Fibroblast of lung (primary cell): Measurements from ENCODE around the gene IPP. TPM values are rescaled to one million over a fixed set of nuclear protein-coding genes. Genes with fewer than 3 reads are reported as not detected.

Experiments used
- DNase-seq, 2 donors: peaks; one replicate each; pipeline versions ENCODE4 v3.0.0 to v3.0.0-alpha.2; 2010; ENCODE audit warnings: low read depth in 2 of 2
- H2AFZ ChIP-seq: 2 replicates; pipeline ENCODE4 v1.5.1; 2012; ENCODE audit warnings: low read length, control low read depth, inconsistent platforms
- H3K27ac ChIP-seq: 2 replicates; pipeline ENCODE4 v1.5.1; 2011; ENCODE audit warnings: low read length, control low read depth; ENCODE audit not compliant: insufficient read depth
- H3K27me3 ChIP-seq: 2 replicates; pipeline ENCODE4 v1.5.1; 2011; ENCODE audit warnings: mild to moderate bottlenecking, low read length; ENCODE audit not compliant: control insufficient read depth, insufficient read depth
- H3K36me3 ChIP-seq: 2 replicates; pipeline ENCODE4 v1.5.1; 2011; ENCODE audit warnings: low read length; ENCODE audit not compliant: control insufficient read depth, insufficient read depth
- H3K4me1 ChIP-seq: 2 replicates; pipeline ENCODE4 v1.5.1; 2011; ENCODE audit warnings: low read length; ENCODE audit not compliant: control insufficient read depth, insufficient read depth; ENCODE audit errors: extremely low read depth
- H3K4me2 ChIP-seq: 2 replicates; pipeline ENCODE4 v1.5.1; 2011; ENCODE audit warnings: low read length, control low read depth; ENCODE audit not compliant: insufficient read depth; ENCODE audit errors: extremely low read depth
- H3K4me3 ChIP-seq, 4 experiments: fragments of 200-600 bp in 1 of 4; sonication (generic) in 1 of 4; replicated peaks in 1 of 4; 2 replicates each; pipeline ENCODE4 v1.5.1; 2011 to 2016; ENCODE audit warnings: low read length in 4 of 4, low read depth in 3 of 4, mild to moderate bottlenecking in 3 of 4, control low read depth in 2 of 4, inconsistent platforms in 1 of 4, mixed read lengths in 1 of 4; ENCODE audit not compliant: insufficient read depth in 1 of 4; ENCODE audit errors: control extremely low read depth in 1 of 4
- H3K79me2 ChIP-seq: 2 replicates; pipeline ENCODE4 v1.5.1; 2012; ENCODE audit warnings: mild to moderate bottlenecking, low read length, inconsistent platforms; ENCODE audit not compliant: control insufficient read depth, insufficient read depth
- H3K9ac ChIP-seq: 2 replicates; pipeline ENCODE4 v1.5.1; 2011; ENCODE audit warnings: mild to moderate bottlenecking, low read length, control low read depth; ENCODE audit not compliant: insufficient read depth
- H3K9me3 ChIP-seq: 2 replicates; pipeline ENCODE4 v1.5.1; 2012; ENCODE audit warnings: low read depth, low read length; ENCODE audit not compliant: control insufficient read depth, insufficient read depth
- H4K20me1 ChIP-seq: 2 replicates; pipeline ENCODE4 v1.5.1; 2011; ENCODE audit warnings: low read length; ENCODE audit not compliant: control insufficient read depth, insufficient read depth; ENCODE audit errors: extremely low read depth
- EZH2 ChIP-seq: IDR thresholded peaks from 2 replicates; pipeline ENCODE4 v1.5.1; 2012; ENCODE audit warnings: low read length, control low read depth, mild to moderate bottlenecking; ENCODE audit errors: missing control alignments
- polyA plus RNA-seq, 2 donors: library from polyadenylated mRNA; depleted of rRNA in 1 of 2; stranded (reverse) in 1 of 2; unstranded in 1 of 2; fragments of >200 nt; gene quantifications; 2 replicates each; pipeline ENCODE4 v1.2.1, GENCODE V29; 2011 to 2012; ENCODE audit warnings: missing spikeins in 1 of 2
- total RNA-seq: library from RNA; depleted of rRNA; stranded (reverse); fragments of >200 nt; gene quantifications from 2 replicates; pipeline ENCODE4 v1.2.1, GENCODE V29; 2014
- TF ChIP-seq, protein P1 (sequence below), 2 donors: IDR thresholded peaks in 1 of 2; conservative IDR thresholded peaks in 1 of 2; 1 replicate in 1 of 2; 2 replicates in 1 of 2; pipeline ENCODE4 v1.5.1; 2011 to 2012; ENCODE audit warnings: low read length in 2 of 2, control low read depth in 1 of 2, inconsistent platforms in 1 of 2, low read depth in 1 of 2, mild to moderate bottlenecking in 1 of 2

IPP gene
- total and polyA plus RNA-seq, 2 donors (not counting 1 experiment from before 2014, with no cell fraction given): 11.0 to 15.2 TPM

- H3K4me3 ChIP-seq: no peak overlapping the region
- no peaks in the 10 kb centered on the region for H3K36me3 ChIP-seq
- no peaks in the 10 kb centered on the region for H3K27me3 ChIP-seq
- no peak overlapping the region for H3K27ac ChIP-seq
- DNase-seq: no peak
- no peak overlapping the region for H3K4me2 ChIP-seq
- no peaks in the 10 kb centered on the region for H3K9me3 ChIP-seq
- H3K9ac ChIP-seq: no peak overlapping the region
- H2AFZ ChIP-seq: no peak overlapping the region
- TF ChIP-seq EZH2: no peak
- TF ChIP-seq, protein P1, sequence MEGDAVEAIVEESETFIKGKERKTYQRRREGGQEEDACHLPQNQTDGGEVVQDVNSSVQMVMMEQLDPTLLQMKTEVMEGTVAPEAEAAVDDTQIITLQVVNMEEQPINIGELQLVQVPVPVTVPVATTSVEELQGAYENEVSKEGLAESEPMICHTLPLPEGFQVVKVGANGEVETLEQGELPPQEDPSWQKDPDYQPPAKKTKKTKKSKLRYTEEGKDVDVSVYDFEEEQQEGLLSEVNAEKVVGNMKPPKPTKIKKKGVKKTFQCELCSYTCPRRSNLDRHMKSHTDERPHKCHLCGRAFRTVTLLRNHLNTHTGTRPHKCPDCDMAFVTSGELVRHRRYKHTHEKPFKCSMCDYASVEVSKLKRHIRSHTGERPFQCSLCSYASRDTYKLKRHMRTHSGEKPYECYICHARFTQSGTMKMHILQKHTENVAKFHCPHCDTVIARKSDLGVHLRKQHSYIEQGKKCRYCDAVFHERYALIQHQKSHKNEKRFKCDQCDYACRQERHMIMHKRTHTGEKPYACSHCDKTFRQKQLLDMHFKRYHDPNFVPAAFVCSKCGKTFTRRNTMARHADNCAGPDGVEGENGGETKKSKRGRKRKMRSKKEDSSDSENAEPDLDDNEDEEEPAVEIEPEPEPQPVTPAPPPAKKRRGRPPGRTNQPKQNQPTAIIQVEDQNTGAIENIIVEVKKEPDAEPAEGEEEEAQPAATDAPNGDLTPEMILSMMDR (conservative IDR thresholded peaks at IDR 0.05 in 1 of 2, IDR thresholded peaks at IDR 0.05 in 1 of 2; ENCODE audit: low read depth in 1 of 2, low read length in 2 of 2): no peak
- no peaks in the 10 kb centered on the region for H3K4me1 ChIP-seq
- H4K20me1 ChIP-seq: no peaks in the 10 kb centered on the region
- H3K79me2 ChIP-seq: no peaks in the 10 kb centered on the region
Observed at GRCh38 chr1:45765999-45766792, 15.7 kb upstream of the IPP start.

GRCh38 chr1:45762291-45762690, 11.8 kb upstream of the IPP start:
- Histone ChIP-seq H2AFZ (no peak overlapping the region), H3K4me2 (no peak overlapping the region), H3K9me3 (no peaks in the 10 kb centered on the region), H3K36me3 (no peaks in the 10 kb centered on the region), H3K9ac (no peak overlapping the region), H3K27me3 (peaks cover 12% of the 10 kb centered on the region), H3K4me3 (no peak overlapping the region), H3K79me2 (no peaks in the 10 kb centered on the region), H3K4me1 (no peaks in the 10 kb centered on the region), H4K20me1 (no peaks in the 10 kb centered on the region), H3K27ac (no peak overlapping the region)
- no peak for TF ChIP-seq EZH2
- TF ChIP-seq, protein P1 (conservative IDR thresholded peaks at IDR 0.05 in 1 of 2, IDR thresholded peaks at IDR 0.05 in 1 of 2; ENCODE audit: low read depth in 1 of 2, low read length in 2 of 2): no peak
- no peak for DNase-seq

GRCh38 chr1:45755697-45756096, 5.2 kb upstream of the IPP start:
- no peak for TF ChIP-seq EZH2
- TF ChIP-seq, protein P1 (conservative IDR thresholded peaks at IDR 0.05 in 1 of 2, IDR thresholded peaks at IDR 0.05 in 1 of 2; ENCODE audit: low read depth in 1 of 2, low read length in 2 of 2): no peak
- DNase-seq: no peak
- Histone ChIP-seq H3K27ac (no peak overlapping the region), H3K4me2 (no peak overlapping the region), H2AFZ (no peak overlapping the region), H3K27me3 (peaks cover 16% of the 10 kb centered on the region), H4K20me1 (no peaks in the 10 kb centered on the region), H3K9me3 (no peaks in the 10 kb centered on the region), H3K4me3 (no peak overlapping the region), H3K9ac (no peak overlapping the region), H3K4me1 (no peaks in the 10 kb centered on the region), H3K36me3 (no peaks in the 10 kb centered on the region), H3K79me2 (no peaks in the 10 kb centered on the region)
